HG03469 (cell line): Measurements from ENCODE around the gene RAB27A.
"Not testable (repeated sequence)": the region's sequence is repeated elsewhere in the genome, so short reads cannot be mapped to it uniquely, and the experiment has no call there.

Source experiments
- ATAC-seq: cut with Tn5 transposase; IDR thresholded peaks from one replicate; pipeline ENCODE4 v1.9.1; 2021; ENCODE audit warnings: mild to moderate bottlenecking, moderate library complexity, moderate number of reproducible peaks; ENCODE audit not compliant: unreplicated experiment

The RAB27A gene

GRCh38 chr15:55252201-55252600 is 37.4 kb downstream of the RAB27A start:
- ATAC-seq: not testable (repeated sequence)

GRCh38 chr15:55250941-55251340 is 38.7 kb downstream of the RAB27A start:
- ATAC-seq: no peak

- no peak for ATAC-seq
Observed at GRCh38 chr15:55250392-55250791, 39.2 kb downstream of the RAB27A start.

- not testable (repeated sequence) for ATAC-seq
Observed at GRCh38 chr15:55249885-55250284, 39.7 kb downstream of the RAB27A start.

GRCh38 chr15:55248895-55249294 is 40.7 kb downstream of the RAB27A start:
- ATAC-seq: no peak

- ATAC-seq: no peak
Observed at GRCh38 chr15:55247766-55248427, 41.7 kb downstream of the RAB27A start.

- no peak for ATAC-seq
Observed at GRCh38 chr15:55247311-55247710, 42.3 kb downstream of the RAB27A start.

GRCh38 chr15:55246567-55246966 is 43.0 kb downstream of the RAB27A start:
- ATAC-seq: no peak

- no peak for ATAC-seq
Observed at GRCh38 chr15:55245059-55245458, 44.6 kb downstream of the RAB27A start.

GRCh38 chr15:55241891-55242290 is 47.7 kb downstream of the RAB27A start:
- no peak for ATAC-seq

GRCh38 chr15:55241186-55241585 is 48.4 kb downstream of the RAB27A start:
- ATAC-seq: no peak

GRCh38 chr15:55240125-55240760 is 49.4 kb downstream of the RAB27A start:
- no peak for ATAC-seq

GRCh38 chr15:55239440-55240124 is 50.0 kb downstream of the RAB27A start:
- ATAC-seq: no peak

GRCh38 chr15:55238877-55239276 is 50.7 kb downstream of the RAB27A start:
- ATAC-seq: no peak

- ATAC-seq: no peak
Observed at GRCh38 chr15:55237219-55238130, 52.1 kb downstream of the RAB27A start.

- ATAC-seq: no peak
Observed at GRCh38 chr15:55235546-55236036, 54.0 kb downstream of the RAB27A start.

- no peak for ATAC-seq
Observed at GRCh38 chr15:55234800-55235104, 54.9 kb downstream of the RAB27A start.

- ATAC-seq: no peak
Observed at GRCh38 chr15:55234104-55234799, 55.4 kb downstream of the RAB27A start.

GRCh38 chr15:55231455-55231854 is 58.2 kb downstream of the RAB27A start:
- ATAC-seq: no peak

GRCh38 chr15:55230953-55231352 is 58.7 kb downstream of the RAB27A start:
- no peak for ATAC-seq
